HG03457 (cell line): Measurements from ENCODE around the gene RHOA.
"Not testable (repeated sequence)": the region's sequence is repeated elsewhere in the genome, so short reads cannot be mapped to it uniquely, and the experiment has no call there.

Source experiments
- ATAC-seq: cut with Tn5 transposase; IDR thresholded peaks from one replicate; pipeline ENCODE4 v1.9.1; 2021; ENCODE audit warnings: moderate number of reproducible peaks; ENCODE audit not compliant: unreplicated experiment

RHOA gene

GRCh38 chr3:49371946-49372345 lies 39.8 kb downstream of the RHOA start:
- no peak for ATAC-seq

- ATAC-seq = no peak
Measured at GRCh38 chr3:49370585-49371290, 41.0 kb downstream of the RHOA start.

GRCh38 chr3:49362561-49362960 lies 49.2 kb downstream of the RHOA start:
- no peak for ATAC-seq

- no peak for ATAC-seq
Measured at GRCh38 chr3:49359623-49360022, 52.2 kb downstream of the RHOA start.

- no peak for ATAC-seq
Measured at GRCh38 chr3:49358884-49359225, 52.9 kb downstream of the RHOA start.

- peak; percentile 62 for ATAC-seq
Measured at GRCh38 chr3:49358217-49358883, 53.4 kb downstream of the RHOA start, which contains the start of gene GPX1. Gene GPX1 (minus strand): TSS chr3:49358353. CDS start chr3:49358278, 75 bp downstream.

GRCh38 chr3:49357443-49358216 lies 54.1 kb downstream of the RHOA start:
- not testable (repeated sequence) for ATAC-seq

GRCh38 chr3:49357095-49357442 lies 54.7 kb downstream of the RHOA start:
- not testable (repeated sequence) for ATAC-seq

GRCh38 chr3:49352890-49353421 lies 58.8 kb downstream of the RHOA start:
- ATAC-seq = no peak

GRCh38 chr3:49352281-49352680 lies 59.5 kb downstream of the RHOA start:
- no peak for ATAC-seq

GRCh38 chr3:49351521-49352011 lies 60.2 kb downstream of the RHOA start:
- ATAC-seq = no peak

- no peak for ATAC-seq
Measured at GRCh38 chr3:49349348-49350114, 62.2 kb downstream of the RHOA start.

- not testable (repeated sequence) for ATAC-seq
Measured at GRCh38 chr3:49348361-49348760, 63.4 kb downstream of the RHOA start.

GRCh38 chr3:49346797-49347251 lies 65.0 kb downstream of the RHOA start:
- ATAC-seq = no peak

- no peak for ATAC-seq
Measured at GRCh38 chr3:49343163-49343562, 68.6 kb downstream of the RHOA start.

GRCh38 chr3:49341996-49342395 lies 69.8 kb downstream of the RHOA start:
- no peak for ATAC-seq

- ATAC-seq = peak; percentile 78
Measured at GRCh38 chr3:49339941-49340800, 71.6 kb downstream of the RHOA start, which contains the start of gene USP4. Gene USP4 (minus strand): TSS chr3:49340053. CDS start chr3:49340024, 29 bp downstream.

- ATAC-seq = no peak
Measured at GRCh38 chr3:49339581-49339940, 72.2 kb downstream of the RHOA start.

GRCh38 chr3:49333916-49334633 lies 77.7 kb downstream of the RHOA start:
- no peak for ATAC-seq
